Neutrophil (primary cell): ENCODE results near the gene PACSIN3.

Source experiments
- H3K27ac ChIP-seq: fragments of 200-600 bp; sonication (generic); 2 replicates; pipeline ENCODE4 v1.5.1; 2016; ENCODE audit warnings: mild to moderate bottlenecking, moderate library complexity
- H3K27me3 ChIP-seq: fragments of 200-600 bp; sonication (generic); 2 replicates; pipeline ENCODE4 v1.6.0; 2016; ENCODE audit warnings: mild to moderate bottlenecking
- H3K36me3 ChIP-seq: fragments of 200-600 bp; sonication (generic); 2 replicates; pipeline ENCODE4 v1.5.1; 2017
- H3K4me1 ChIP-seq, 2 experiments: fragments of 200-600 bp in 1 of 2; sonication (generic) in 1 of 2; 1 replicate in 1 of 2; 2 replicates in 1 of 2; pipeline versions ENCODE4 v1.5.1 to v1.6.1; 2013 to 2016; ENCODE audit warnings: low read depth in 1 of 2, low read length in 1 of 2, mild to moderate bottlenecking in 1 of 2, moderate library complexity in 1 of 2; ENCODE audit not compliant: control insufficient read depth in 1 of 2, insufficient read depth in 1 of 2
- H3K4me3 ChIP-seq, 2 experiments: fragments of 200-600 bp in 1 of 2; sonication (generic) in 1 of 2; 1 replicate in 1 of 2; 2 replicates in 1 of 2; pipeline ENCODE4 v1.5.1; 2013 to 2016; ENCODE audit warnings: low read depth in 1 of 2, low read length in 1 of 2, mild to moderate bottlenecking in 1 of 2, moderate library complexity in 1 of 2
- H3K9me3 ChIP-seq: fragments of 200-600 bp; sonication (generic); 2 replicates; pipeline ENCODE4 v1.5.1; 2016
- CTCF ChIP-seq: fragments of 200-600 bp; sonication (generic); IDR thresholded peaks from 2 replicates; pipeline ENCODE4 v1.5.1; 2016; ENCODE audit warnings: antibody characterized with exemption

The PACSIN3 gene

GRCh38 chr11:47148903-47149531, 37.2 kb downstream of the PACSIN3 start:
- no peaks in the 10 kb centered on the region for H3K9me3 ChIP-seq
- TF ChIP-seq CTCF: no peak
- no peaks in the 10 kb centered on the region for H3K4me1 ChIP-seq
- no peaks in the 10 kb centered on the region for H3K36me3 ChIP-seq
- H3K27me3 ChIP-seq: no peaks in the 10 kb centered on the region
- no peak overlapping the region for H3K27ac ChIP-seq
- H3K4me3 ChIP-seq: no peak overlapping the region

- no peaks in the 10 kb centered on the region for H3K9me3 ChIP-seq
- no peak overlapping the region for H3K4me3 ChIP-seq
- H3K27me3 ChIP-seq: no peaks in the 10 kb centered on the region
- H3K27ac ChIP-seq: no peak overlapping the region
- no peaks in the 10 kb centered on the region for H3K36me3 ChIP-seq
- H3K4me1 ChIP-seq: no peaks in the 10 kb centered on the region
- no peak for TF ChIP-seq CTCF
Measured at GRCh38 chr11:47148270-47148669, 38.0 kb downstream of the PACSIN3 start.

- no peak overlapping the region for H3K4me3 ChIP-seq
- H3K9me3 ChIP-seq: no peaks in the 10 kb centered on the region
- no peaks in the 10 kb centered on the region for H3K4me1 ChIP-seq
- no peak overlapping the region for H3K27ac ChIP-seq
- no peak for TF ChIP-seq CTCF
- no peaks in the 10 kb centered on the region for H3K36me3 ChIP-seq
- no peaks in the 10 kb centered on the region for H3K27me3 ChIP-seq
Measured at GRCh38 chr11:47147681-47148080, 38.6 kb downstream of the PACSIN3 start.

DNA sequence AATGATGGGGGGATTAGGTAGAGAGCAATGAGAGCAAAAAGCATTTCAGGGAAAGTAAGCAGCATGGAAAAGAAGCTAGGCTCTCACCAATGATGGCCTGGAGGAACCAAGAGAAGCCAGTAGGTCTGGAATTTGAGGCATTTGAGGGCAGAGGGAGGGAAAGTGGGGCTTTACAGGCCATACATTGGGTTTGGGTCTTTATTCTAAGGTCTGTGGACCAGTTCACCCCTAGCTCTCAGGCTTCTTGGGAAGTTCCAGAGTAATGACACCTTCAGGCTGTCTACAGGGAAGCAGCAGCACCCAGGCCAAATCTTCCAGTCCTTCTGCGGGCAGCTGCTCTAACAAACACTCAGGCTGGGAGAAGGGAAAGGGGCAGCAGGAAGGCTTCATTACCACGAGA, 39.0 kb downstream of the PACSIN3 start:
- no peak overlapping the region for H3K4me3 ChIP-seq
- no peak overlapping the region for H3K27ac ChIP-seq
- no peaks in the 10 kb centered on the region for H3K36me3 ChIP-seq
- no peak for TF ChIP-seq CTCF
- no peaks in the 10 kb centered on the region for H3K4me1 ChIP-seq
- no peaks in the 10 kb centered on the region for H3K27me3 ChIP-seq
- no peaks in the 10 kb centered on the region for H3K9me3 ChIP-seq

DNA sequence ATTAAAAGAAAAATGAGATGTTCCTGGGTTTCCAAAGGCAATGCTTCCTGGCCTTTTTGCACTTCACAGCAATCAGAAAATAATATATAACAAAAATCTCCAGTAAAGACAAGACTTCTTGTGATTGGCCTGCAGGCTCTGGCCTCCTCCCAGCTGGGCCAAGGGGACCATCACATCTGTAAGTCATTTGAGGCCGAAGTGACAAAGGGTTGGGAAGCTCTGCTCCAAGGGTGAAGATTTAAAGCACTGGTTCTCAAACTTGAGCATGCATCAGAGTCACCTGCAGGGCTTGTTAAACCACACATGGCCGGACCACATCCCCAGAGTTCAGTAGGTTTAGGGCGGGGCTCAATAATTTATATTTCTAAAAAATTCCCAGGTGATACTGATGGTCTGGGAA, 41.7 kb downstream of the PACSIN3 start:
- no peaks in the 10 kb centered on the region for H3K27me3 ChIP-seq
- no peaks in the 10 kb centered on the region for H3K36me3 ChIP-seq
- no peaks in the 10 kb centered on the region for H3K9me3 ChIP-seq
- no peak overlapping the region for H3K27ac ChIP-seq
- no peak overlapping the region for H3K4me3 ChIP-seq
- H3K4me1 ChIP-seq: no peaks in the 10 kb centered on the region
- no peak for TF ChIP-seq CTCF

DNA sequence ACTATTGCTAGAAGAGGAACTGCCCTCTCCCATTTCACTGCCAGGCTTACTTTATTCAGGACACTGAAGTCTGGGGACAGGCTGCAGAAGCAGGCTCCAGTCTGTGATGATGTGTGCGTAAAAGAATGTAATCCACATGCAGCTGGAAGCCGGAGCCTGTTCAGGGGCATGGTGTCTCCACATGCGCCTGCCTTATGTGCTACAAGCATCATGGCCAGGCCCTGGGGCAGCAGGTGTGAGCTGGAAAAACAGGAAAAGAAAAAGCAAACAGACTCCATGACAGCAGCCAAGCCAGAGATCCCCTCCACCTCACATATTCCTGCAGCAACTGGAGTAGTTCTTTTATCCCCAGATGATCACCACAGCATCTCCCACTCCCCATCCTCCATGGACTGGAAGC, 42.9 kb downstream of the PACSIN3 start:
- Histone ChIP-seq H3K4me3 (no peak overlapping the region), H3K9me3 (no peaks in the 10 kb centered on the region), H3K4me1 (peaks cover 0 to 4% of the 10 kb centered on the region in 2 experiments), H3K36me3 (no peaks in the 10 kb centered on the region), H3K27me3 (no peaks in the 10 kb centered on the region), H3K27ac (no peak overlapping the region)
- no peak for TF ChIP-seq CTCF
